Stimulated activated naive CD8-positive, alpha-beta T cell treated with anti-CD3 and anti-CD28 coated beads, Interleukin-15, Interleukin-2, amounts not matched to agents 100 ng/mL and 50 ng/mL, for 24 hours (primary cell): ENCODE data around the gene KDM2B.

Experiments
- H3K27ac Mint-ChIP-seq: one replicate; pipeline ENCODE4 v1.8.0; 2021; ENCODE audit warnings: mild to moderate bottlenecking, mixed read lengths
- H3K27me3 Mint-ChIP-seq: one replicate; pipeline ENCODE4 v1.8.0; 2021; ENCODE audit warnings: mixed read lengths
- H3K36me3 Mint-ChIP-seq: one replicate; pipeline ENCODE4 v1.8.0; 2021; ENCODE audit warnings: low read depth, mixed read lengths
- H3K4me1 Mint-ChIP-seq: one replicate; pipeline ENCODE4 v1.8.0; 2021; ENCODE audit warnings: low read depth, mixed read lengths
- H3K4me3 Mint-ChIP-seq: one replicate; pipeline ENCODE4 v1.8.0; 2021; ENCODE audit warnings: mild to moderate bottlenecking, mixed read lengths
- H3K9me3 Mint-ChIP-seq: one replicate; pipeline ENCODE4 v1.8.0; 2021; ENCODE audit warnings: mixed read lengths

The KDM2B gene

GRCh38 chr12:121464331-121464730 is 116.5 kb downstream of the KDM2B start:
- H3K27ac Mint-ChIP-seq, result no peak overlapping the region
- peak overlapping the region; percentile 32 for H3K4me3 Mint-ChIP-seq
- H3K9me3 Mint-ChIP-seq, result no peaks in the 10 kb centered on the region
- no peaks in the 10 kb centered on the region for H3K27me3 Mint-ChIP-seq
- H3K4me1 Mint-ChIP-seq, result peaks cover 59% of the 10 kb centered on the region
- peaks cover 14% of the 10 kb centered on the region for H3K36me3 Mint-ChIP-seq

GRCh38 chr12:121461048-121461447 is 119.8 kb downstream of the KDM2B start:
- H3K4me1 Mint-ChIP-seq, result peaks cover 70% of the 10 kb centered on the region
- H3K9me3 Mint-ChIP-seq, result no peaks in the 10 kb centered on the region
- peak overlapping the region; percentile 32 for H3K27ac Mint-ChIP-seq
- H3K36me3 Mint-ChIP-seq, result peaks cover 21% of the 10 kb centered on the region
- H3K27me3 Mint-ChIP-seq, result no peaks in the 10 kb centered on the region
- H3K4me3 Mint-ChIP-seq, result peak overlapping the region; percentile 2

- H3K27me3 Mint-ChIP-seq, result no peaks in the 10 kb centered on the region
- H3K4me3 Mint-ChIP-seq, result no peak overlapping the region
- H3K9me3 Mint-ChIP-seq, result no peaks in the 10 kb centered on the region
- peaks cover 57% of the 10 kb centered on the region for H3K4me1 Mint-ChIP-seq
- no peak overlapping the region for H3K27ac Mint-ChIP-seq
- H3K36me3 Mint-ChIP-seq, result peaks cover 15% of the 10 kb centered on the region
These were observed 124.3 kb downstream of the KDM2B start for GRCh38 chr12:121456551-121456950.

GRCh38 chr12:121455766-121456420 is 124.9 kb downstream of the KDM2B start:
- Mint-ChIP-seq H3K4me3 (no peak overlapping the region), H3K4me1 (peaks cover 57% of the 10 kb centered on the region), H3K27ac (no peak overlapping the region), H3K9me3 (no peaks in the 10 kb centered on the region), H3K27me3 (no peaks in the 10 kb centered on the region), H3K36me3 (peaks cover 21% of the 10 kb centered on the region)

GRCh38 chr12:121454921-121455320 is 125.9 kb downstream of the KDM2B start:
- Mint-ChIP-seq H3K27me3 (no peaks in the 10 kb centered on the region), H3K4me3 (no peak overlapping the region), H3K27ac (no peak overlapping the region), H3K36me3 (peaks cover 27% of the 10 kb centered on the region), H3K9me3 (no peaks in the 10 kb centered on the region), H3K4me1 (peaks cover 48% of the 10 kb centered on the region)

GRCh38 chr12:121453629-121454028 is 127.2 kb downstream of the KDM2B start:
- Mint-ChIP-seq H3K4me1 (peaks cover 38% of the 10 kb centered on the region), H3K4me3 (no peak overlapping the region), H3K36me3 (peaks cover 40% of the 10 kb centered on the region), H3K9me3 (no peaks in the 10 kb centered on the region), H3K27me3 (no peaks in the 10 kb centered on the region), H3K27ac (no peak overlapping the region)

- Mint-ChIP-seq H3K27me3 (no peaks in the 10 kb centered on the region), H3K4me3 (no peak overlapping the region), H3K9me3 (no peaks in the 10 kb centered on the region), H3K27ac (no peak overlapping the region), H3K36me3 (peaks cover 43% of the 10 kb centered on the region), H3K4me1 (peaks cover 36% of the 10 kb centered on the region)
These were observed 127.8 kb downstream of the KDM2B start for GRCh38 chr12:121452985-121453360.

GRCh38 chr12:121452340-121452984 is 128.4 kb downstream of the KDM2B start:
- no peak overlapping the region for H3K27ac Mint-ChIP-seq

GRCh38 chr12:121451961-121452339 is 128.9 kb downstream of the KDM2B start:
- Mint-ChIP-seq H3K27ac (peak overlapping the region; percentile 71), H3K4me1 (peaks cover 26% of the 10 kb centered on the region), H3K4me3 (no peak overlapping the region), H3K9me3 (no peaks in the 10 kb centered on the region), H3K27me3 (no peaks in the 10 kb centered on the region), H3K36me3 (peaks cover 37% of the 10 kb centered on the region)

More at GRCh38 chr12:121452340-121452984, 128.4 kb downstream of the KDM2B start:
- H3K27me3 Mint-ChIP-seq, result no peaks in the 10 kb centered on the region
- no peak overlapping the region for H3K4me3 Mint-ChIP-seq
- H3K4me1 Mint-ChIP-seq, result peaks cover 31% of the 10 kb centered on the region
- no peaks in the 10 kb centered on the region for H3K9me3 Mint-ChIP-seq
- peaks cover 37% of the 10 kb centered on the region for H3K36me3 Mint-ChIP-seq

GRCh38 chr12:121448771-121449315 is 132.0 kb downstream of the KDM2B start:
- Mint-ChIP-seq H3K4me3 (no peak overlapping the region), H3K36me3 (peaks cover 49% of the 10 kb centered on the region), H3K4me1 (peaks cover 23% of the 10 kb centered on the region), H3K27ac (no peak overlapping the region), H3K9me3 (no peaks in the 10 kb centered on the region), H3K27me3 (no peaks in the 10 kb centered on the region)

- Mint-ChIP-seq H3K36me3 (peaks cover 44% of the 10 kb centered on the region), H3K27me3 (no peaks in the 10 kb centered on the region), H3K9me3 (no peaks in the 10 kb centered on the region), H3K27ac (peak overlapping the region; percentile 49), H3K4me3 (no peak overlapping the region), H3K4me1 (peaks cover 24% of the 10 kb centered on the region)
These were observed 134.1 kb downstream of the KDM2B start for GRCh38 chr12:121446750-121447149.

GRCh38 chr12:121444842-121445202 is 136.0 kb downstream of the KDM2B start:
- Mint-ChIP-seq H3K9me3 (no peaks in the 10 kb centered on the region), H3K4me3 (no peak overlapping the region), H3K36me3 (peaks cover 36% of the 10 kb centered on the region), H3K27me3 (no peaks in the 10 kb centered on the region), H3K4me1 (peaks cover 14% of the 10 kb centered on the region), H3K27ac (no peak overlapping the region)

GRCh38 chr12:121443911-121444841 is 136.6 kb downstream of the KDM2B start:
- Mint-ChIP-seq H3K9me3 (no peaks in the 10 kb centered on the region), H3K27me3 (no peaks in the 10 kb centered on the region), H3K36me3 (peaks cover 33% of the 10 kb centered on the region), H3K4me3 (no peak overlapping the region), H3K27ac (no peak overlapping the region), H3K4me1 (peaks cover 14% of the 10 kb centered on the region)

- no peak overlapping the region for H3K27ac Mint-ChIP-seq
- no peaks in the 10 kb centered on the region for H3K9me3 Mint-ChIP-seq
- peaks cover 33% of the 10 kb centered on the region for H3K36me3 Mint-ChIP-seq
- no peak overlapping the region for H3K4me3 Mint-ChIP-seq
- peaks cover 14% of the 10 kb centered on the region for H3K4me1 Mint-ChIP-seq
- no peaks in the 10 kb centered on the region for H3K27me3 Mint-ChIP-seq
These were observed 137.5 kb downstream of the KDM2B start for GRCh38 chr12:121443193-121443870.
